GM18873 (cell line): ENCODE measurements around the gene RNU5D-1.
"Not testable (repeated sequence)": the region's sequence is repeated elsewhere in the genome, so short reads cannot be mapped to it uniquely, and the experiment has no call there.

Experiments
- ATAC-seq: cut with Tn5 transposase; IDR thresholded peaks from one replicate; pipeline ENCODE4 v1.9.1; 2021; ENCODE audit warnings: mild to moderate bottlenecking, moderate library complexity, moderate number of reproducible peaks; ENCODE audit not compliant: unreplicated experiment, low FRiP score

RNU5D-1 gene

DNA sequence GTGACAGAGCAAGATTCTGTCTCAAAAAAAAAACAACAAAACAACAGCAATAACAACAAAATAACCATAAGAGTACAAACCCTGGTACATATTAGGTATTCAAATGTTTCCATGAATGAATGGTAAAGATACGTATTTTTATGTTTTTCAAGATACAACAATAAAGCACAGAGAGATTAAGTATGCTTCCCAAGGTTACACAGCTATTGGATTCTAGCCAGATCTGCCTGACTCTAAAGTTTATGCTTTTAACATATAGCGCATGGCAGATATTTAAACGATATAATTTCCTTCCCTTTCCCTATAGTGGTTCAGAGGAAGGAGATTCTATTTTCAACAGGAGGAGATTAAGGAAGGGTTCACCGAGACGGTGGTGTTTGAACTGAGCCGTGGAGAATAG is 25.5 kb downstream of the RNU5D-1 start:
- ATAC-seq = no peak

DNA sequence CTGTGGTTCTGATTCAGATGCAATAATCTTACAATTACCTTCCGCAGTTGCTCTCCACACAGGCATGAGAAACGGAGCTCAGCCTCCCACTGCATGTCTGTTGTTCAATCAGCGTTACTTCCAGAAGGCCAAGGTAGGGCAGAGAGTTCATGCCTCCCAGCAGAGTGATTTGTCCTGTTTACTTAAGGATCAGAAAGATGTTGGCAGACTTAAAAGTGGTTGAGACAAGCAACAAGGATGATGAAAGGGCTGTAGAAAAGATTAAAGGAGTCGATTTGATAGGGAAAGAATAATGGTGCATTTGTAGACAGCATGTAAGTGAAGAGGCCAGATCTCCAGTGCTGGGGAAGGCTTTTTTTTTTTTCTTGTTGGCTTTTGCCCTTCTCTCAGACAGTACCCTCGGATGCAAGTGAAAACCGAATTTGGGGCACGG is 29.8 kb downstream of the RNU5D-1 start:
- no peak for ATAC-seq

DNA sequence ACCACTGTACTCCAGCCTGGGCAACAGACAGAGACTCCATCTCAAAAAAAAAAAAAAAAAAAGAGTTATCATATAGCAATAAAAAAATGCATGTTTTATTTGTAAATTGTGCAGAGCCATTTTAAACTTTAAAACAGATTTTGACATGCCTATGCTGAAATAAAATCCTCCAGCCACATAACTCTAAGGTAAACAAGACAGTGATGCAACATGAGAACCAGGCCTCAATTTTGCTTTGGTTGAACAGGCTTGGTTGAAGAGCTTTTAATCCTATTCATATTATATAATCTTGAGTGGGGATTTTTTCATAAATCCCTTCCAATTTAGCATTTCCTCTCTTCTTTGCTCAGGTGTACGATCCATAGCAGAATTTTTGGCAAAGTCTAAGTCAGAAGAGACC is 30.4 kb downstream of the RNU5D-1 start:
- no peak for ATAC-seq

DNA sequence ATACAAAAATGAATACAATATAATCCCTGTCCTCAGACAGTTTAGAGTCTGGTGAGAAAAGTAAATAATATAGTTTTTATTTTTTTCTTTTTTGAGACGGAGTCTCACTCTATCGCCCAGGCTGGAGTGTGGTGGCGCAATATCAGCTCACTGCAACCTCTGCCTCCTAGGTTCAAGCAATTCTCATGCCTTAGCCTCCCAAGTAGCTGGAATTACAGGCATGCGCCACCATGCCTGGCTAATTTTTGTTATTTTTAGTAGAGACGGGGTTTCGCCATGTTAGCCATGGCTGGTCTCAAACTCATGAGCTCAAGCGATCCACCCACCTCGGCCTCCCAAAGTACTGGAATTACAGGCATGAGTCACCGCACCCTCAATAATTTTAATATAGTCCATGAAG is 31.6 kb downstream of the RNU5D-1 start:
- ATAC-seq = not testable (repeated sequence)

DNA sequence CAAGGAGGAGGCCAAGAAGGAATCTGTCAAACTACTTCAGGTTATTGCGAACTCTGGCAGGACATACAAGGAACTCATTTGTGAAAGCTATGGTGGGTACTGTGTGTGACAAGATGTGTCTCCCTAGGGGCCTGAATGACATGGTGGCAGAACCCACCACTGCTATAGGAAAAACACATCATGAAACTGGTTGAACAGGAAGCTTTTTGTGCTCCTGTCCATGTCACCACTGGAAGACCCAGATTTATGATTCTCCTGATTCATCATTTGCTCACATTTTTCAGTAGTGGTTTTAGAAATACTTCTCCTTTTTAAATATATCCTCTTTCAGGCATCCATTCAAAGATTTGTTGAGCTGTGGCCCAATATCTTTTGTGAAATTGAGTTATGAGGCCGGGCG is 32.8 kb downstream of the RNU5D-1 start:
- ATAC-seq = no peak

DNA sequence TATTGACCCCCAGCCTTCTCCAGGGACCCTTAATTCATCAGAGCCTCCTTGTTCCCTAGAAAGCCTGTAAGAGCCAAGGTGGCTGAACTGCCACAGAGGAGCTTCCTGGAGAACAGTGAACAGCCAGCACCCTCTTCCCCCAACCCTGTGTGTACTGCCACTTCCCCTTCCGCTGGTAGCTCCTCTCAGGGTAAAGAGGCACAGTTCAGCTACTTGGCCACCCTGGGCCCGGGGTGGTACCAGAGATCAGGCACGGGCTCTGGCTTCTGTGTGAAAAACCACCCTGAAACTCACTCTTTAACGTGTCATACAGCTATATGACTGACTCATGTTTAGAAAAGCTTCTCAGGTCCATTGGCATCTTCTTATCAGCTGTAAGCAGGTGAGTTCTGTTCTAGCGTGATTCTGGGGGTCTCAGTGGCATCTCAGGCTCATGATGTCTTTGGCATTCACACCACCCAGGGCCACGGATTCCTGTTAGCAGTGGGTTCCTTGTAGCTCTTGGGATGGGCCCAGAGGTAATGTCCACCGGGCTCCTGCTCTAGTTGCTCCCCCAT is 34.1 kb downstream of the RNU5D-1 start:
- ATAC-seq = no peak

DNA sequence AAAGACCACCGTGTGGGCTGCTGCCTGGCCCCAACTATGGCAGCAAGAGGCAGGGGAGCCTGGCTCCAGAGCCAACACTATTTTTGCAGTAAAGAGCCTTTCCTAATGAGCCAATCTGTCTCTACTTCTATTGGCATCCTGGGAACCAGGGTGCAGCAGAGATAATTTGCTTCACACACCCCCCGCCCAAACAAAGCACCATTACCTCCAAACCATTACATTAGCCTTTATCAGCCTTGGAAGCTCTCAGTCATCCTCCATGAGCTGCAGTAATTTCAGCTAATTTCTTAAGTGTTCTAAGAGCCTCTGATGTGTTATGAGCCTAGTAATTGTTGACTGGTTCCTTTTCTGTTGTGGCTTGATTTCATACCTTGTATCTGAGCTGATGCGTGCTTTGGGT is 34.9 kb downstream of the RNU5D-1 start:
- no peak for ATAC-seq

DNA sequence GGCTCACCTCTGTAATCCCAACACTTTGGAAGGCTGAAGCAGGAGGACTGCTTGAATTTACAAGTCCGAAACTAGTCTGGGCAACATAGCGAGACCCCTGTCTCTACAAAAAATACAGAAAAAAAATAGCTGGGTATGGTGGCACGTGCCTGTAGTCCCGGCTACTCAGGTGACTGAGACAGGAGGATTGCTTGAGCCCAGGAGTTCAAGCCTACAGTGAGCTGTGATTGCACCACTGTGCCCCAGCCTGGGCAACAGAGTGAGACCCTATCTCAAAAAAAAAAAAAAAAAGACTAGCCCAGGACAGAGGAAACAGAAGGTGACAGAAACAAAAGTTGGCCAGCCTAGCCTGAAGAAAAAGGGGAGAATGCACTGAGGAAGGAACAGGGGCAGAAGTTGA is 35.3 kb downstream of the RNU5D-1 start:
- ATAC-seq = no peak

DNA sequence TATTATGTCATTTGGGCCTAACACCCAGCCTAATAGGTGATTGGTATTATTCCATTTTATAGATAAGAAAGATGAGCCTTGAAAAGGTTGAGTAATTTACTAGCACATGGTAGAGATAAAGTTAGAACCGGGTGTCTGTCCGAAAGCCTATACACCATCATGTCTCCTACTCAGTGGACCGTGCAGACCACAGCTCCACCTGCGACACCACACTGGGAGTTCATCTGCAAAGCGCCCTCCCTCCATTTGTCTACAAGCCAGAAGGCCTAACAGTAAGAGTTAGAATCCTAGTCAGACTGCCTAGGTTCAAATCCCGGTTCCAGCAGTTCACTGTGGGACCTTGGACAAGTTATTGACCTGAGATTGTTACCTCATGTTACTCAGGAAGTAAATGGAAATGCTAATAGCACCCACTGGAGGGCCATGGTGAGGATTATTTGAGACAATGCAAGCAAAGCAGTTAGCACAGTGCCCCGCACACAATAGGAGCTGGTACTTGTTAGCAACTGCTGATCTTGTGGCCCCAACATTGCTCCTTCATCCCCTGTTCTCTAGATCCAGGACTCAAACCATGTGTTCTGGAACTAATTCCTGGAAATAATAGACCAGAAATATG is 36.0 kb downstream of the RNU5D-1 start:
- ATAC-seq = no peak

DNA sequence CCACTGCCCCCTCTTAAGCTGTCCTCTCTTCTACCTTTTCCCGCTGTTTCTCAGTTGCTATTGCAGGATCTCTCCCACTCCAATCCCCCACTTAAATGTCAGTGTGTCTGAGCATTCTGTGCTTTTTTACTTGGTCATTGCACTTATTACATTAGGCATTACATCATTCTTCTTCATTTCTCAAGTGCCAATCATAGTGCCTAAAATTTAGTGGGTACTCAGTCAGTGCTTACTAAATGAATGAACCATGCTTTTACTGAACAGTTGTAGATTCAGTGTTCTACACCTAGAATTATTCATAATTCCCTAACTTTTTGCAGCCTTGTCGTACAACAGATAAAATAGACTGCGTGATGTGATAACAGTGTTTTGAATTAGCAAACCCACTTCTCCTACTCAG is 37.1 kb downstream of the RNU5D-1 start:
- no peak for ATAC-seq

DNA sequence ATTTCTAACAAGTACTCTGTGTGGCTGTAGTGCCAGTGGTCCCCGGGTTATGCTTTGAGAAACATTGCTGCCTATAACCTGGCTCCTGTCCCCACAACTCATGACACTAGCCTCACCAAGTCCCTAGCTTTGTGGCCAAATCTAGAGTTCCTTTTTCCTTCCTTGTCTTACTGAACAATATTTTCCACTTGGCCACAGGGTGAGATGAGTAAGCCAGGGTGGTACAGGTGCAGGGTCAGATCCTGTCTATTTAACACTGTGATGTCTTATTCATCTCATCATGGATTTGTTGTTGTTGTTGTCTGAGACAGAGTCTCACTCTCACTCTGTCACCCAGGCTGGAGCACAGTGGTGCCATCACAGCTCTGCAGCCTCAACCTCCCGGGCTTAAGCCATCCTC is 37.8 kb downstream of the RNU5D-1 start:
- ATAC-seq = no peak

DNA sequence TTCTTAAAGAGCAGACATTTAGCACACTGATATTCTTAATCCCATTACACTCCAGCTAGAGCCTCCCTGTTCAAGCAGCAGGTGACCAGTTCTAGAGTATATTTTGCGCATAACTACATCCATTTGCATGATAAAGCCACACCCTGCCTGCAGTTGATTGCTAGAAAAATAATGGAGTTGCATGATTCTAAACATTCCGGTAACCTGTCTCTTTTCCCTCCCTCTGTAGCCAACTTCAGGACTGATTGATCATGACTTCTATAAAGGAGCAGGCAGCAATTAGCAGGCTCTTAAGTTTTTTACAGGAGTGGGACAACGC is 41.6 kb downstream of the RNU5D-1 start:
- no peak for ATAC-seq

DNA sequence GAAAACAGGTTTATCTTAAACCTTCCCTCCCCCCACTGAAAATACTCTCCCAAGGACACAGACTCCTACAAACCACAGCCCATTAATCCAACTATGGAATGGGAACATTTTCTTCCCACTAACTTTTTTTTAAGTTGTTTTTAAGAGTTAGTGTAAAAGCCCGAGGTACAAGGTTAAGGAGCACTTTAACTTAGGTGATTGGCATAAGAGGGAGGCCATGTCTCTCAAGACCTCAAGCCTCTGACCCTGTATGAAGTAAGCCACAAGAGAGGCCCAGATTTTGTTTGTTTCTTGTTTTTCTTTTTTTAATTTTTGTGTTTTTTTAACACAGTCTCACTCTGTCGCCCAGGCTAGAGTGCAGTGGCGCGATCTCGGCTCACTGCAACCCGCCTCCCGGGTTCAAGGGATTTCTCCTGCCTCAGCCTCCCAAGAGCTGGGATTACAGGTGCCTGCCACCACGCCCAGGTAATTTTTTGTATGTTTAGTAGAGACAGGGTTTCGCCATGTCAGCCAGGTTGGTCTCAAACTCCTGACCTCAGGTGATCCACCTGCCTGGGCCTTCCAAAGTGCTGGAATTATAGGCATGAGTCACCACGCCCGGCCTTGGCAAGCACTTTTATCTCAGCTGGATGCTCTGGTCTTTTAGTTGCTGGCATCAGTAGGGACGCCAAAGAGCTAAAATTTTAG is 42.1 kb downstream of the RNU5D-1 start:
- ATAC-seq = no peak

DNA sequence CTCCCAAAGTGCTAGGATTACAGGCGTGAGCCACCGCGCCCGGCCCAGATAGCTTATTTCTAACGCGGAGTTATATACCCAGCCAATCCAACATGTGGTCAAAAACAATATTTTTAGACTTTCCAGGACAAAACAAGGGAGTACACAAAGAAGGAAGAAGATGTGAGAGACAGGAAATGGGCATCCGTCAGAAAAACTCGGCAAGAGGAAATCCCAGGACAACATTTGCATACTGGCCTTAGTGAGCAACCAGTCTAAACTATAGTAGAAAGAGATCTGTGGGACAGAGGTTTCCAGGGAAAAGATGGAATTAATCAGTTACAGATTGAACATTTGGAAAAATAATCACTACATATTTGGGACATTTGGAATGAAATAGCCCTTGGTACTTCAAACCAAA is 45.1 kb downstream of the RNU5D-1 start:
- no peak for ATAC-seq

DNA sequence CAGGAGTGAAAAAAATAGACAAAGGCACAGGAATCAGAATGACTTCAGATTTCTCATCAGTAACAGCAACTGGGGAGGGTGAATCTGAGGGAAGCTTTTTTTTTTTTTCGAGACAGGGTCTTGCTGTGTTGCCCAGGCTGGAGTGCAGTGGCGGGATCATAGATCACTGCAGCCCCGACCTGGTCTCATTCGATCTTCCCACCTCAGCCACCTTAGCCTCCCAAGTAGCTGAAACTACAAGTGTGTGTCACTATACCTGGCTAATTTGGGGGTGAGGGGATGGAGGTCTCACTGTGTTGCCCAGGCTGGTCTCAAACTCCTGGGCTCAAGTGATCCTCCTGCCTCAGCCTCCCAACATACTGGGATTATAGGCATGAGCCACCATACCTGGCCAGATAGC is 45.8 kb downstream of the RNU5D-1 start:
- ATAC-seq = no peak

DNA sequence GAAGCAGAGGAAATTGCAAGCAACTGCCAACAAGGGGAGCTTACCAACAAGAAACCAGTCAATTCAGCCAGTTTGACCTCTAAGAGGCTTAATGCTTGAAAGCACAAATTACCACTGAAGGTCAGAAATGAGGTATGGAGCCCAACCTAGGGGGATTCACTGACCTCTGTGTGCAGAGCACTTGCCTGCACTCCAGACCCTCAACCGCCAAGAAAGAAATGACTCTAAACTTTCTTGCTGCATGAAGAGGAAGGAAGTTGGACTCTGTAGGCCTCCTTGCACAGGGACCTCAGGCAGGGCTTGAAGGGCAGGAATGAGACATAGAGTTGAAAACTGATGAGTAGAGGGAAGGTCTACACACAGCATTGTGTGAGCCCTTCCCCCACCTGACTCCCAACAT is 46.4 kb downstream of the RNU5D-1 start:
- ATAC-seq = no peak

DNA sequence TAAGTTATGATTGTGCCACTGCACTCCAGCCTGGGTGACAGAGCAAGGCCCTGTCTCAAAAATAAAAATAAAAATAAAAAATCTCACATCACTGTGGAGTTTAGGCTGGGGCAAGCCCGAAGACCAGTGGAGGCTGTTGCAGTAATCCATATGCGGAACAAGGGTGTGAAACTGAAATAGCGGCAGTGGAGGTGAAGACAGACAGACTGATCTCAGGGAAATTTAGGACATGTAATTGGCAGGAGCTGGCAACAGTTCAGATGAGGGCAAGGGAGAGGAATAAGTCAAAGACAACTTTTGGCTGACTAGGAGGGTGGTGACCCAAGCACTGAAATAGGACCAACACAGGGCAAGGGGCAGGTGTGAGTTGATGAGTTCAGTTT is 48.1 kb downstream of the RNU5D-1 start:
- no peak for ATAC-seq

DNA sequence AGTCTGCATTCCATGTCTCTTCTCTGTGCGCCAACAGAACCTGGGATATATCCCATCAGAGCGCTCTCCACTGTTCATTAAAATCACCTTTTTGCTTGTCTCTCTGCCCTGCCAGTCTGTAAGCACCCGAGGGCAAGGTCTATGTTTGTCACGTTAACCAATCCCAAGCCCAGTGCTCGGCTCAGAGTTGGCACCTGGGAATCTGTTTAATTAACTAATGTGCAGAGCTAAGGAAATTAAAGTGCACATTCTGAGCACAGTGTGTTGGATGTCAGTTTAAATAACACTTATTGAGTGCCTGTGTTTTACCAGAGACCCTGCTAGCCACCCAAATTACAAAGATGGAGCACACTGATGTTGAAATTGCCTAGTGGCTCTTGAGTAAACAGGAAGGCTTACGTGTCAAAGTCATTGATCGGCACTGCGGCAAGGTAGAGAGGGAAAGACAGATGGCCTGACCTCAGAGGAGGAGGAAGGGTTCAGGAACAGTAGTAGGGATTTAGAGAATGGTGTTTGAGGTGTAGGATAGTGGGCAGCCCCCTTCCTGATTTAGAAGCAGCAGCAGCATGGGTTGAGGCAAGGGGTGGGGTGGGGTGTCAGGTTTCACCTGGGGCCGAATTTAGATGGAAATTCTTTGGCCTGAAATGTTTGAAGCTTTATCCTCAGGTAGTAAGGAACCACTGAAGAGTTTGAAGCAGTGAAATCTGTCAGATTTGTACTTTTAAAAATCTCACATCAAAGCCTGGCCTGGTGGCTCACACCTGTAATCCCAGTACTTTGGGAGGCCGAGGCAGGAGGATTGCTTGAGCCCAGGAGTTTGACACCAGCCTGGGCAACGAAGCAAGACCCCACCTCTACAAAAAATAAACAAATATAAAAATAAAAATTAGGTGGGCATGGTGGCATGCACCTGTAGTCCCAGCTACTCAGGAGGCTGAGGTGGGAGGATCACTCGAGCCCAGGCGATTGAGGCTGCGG is 48.8 kb downstream of the RNU5D-1 start:
- no peak for ATAC-seq
